ENCODE measurements around the gene PSMD2. TPM values are rescaled to one million over a fixed set of nuclear protein-coding genes. Genes with fewer than 3 reads are reported as not detected.

PSMD2 gene
- total and polyA plus RNA-seq, 4 donors, result 77.5 to 213 (median 161) TPM

GRCh38 chr3:184332370-184333090 lies 33.5 kb downstream of the PSMD2 start:
- H3K9ac ChIP-seq (ENCODE audit: low read depth in 1 of 2, low read length in 2 of 2), result no peak overlapping the region
- H3K9me3 ChIP-seq (ENCODE audit: control insufficient read depth in 4 of 4, low read length in 3 of 4), result no peaks in the 10 kb centered on the region
- no peaks in the 10 kb centered on the region for H3K27me3 ChIP-seq (ENCODE audit: control insufficient read depth in 4 of 4, insufficient read depth in 4 of 4, low read length in 3 of 4)
- H3K27ac ChIP-seq (ENCODE audit: low read depth in 1 of 2, low read length in 2 of 2), result peak overlapping the region in 1 of 2 donors; percentile 13
- H3K36me3 ChIP-seq (ENCODE audit: control insufficient read depth in 4 of 4, insufficient read depth in 3 of 4, low read depth in 1 of 4, low read length in 3 of 4), result peaks cover 27 to 70% (median 62%) of the 10 kb centered on the region in 4 donors
- WGBS, result 82% methylated on average over 10 of the region's 10 CpGs
- H3K4me3 ChIP-seq (ENCODE audit: low read depth in 1 of 3, low read length in 3 of 3), result no peak overlapping the region
- peaks cover 0 to 13% (median 6%) of the 10 kb centered on the region in 4 donors for H3K4me1 ChIP-seq (ENCODE audit: control insufficient read depth in 4 of 4, insufficient read depth in 4 of 4, low read length in 3 of 4)
- TF ChIP-seq RAD21 (IDR thresholded peaks at IDR 0.05), result no peak
- no peak for DNase-seq (ENCODE audit: low spot score)

GRCh38 chr3:184333190-184333589 lies 34.1 kb downstream of the PSMD2 start:
- H3K4me3 ChIP-seq (ENCODE audit: low read depth in 1 of 3, low read length in 3 of 3), result no peak overlapping the region
- H3K9ac ChIP-seq (ENCODE audit: low read depth in 1 of 2, low read length in 2 of 2), result no peak overlapping the region
- H3K27ac ChIP-seq (ENCODE audit: low read depth in 1 of 2, low read length in 2 of 2), result no peak overlapping the region
- peaks cover 0 to 13% (median 6%) of the 10 kb centered on the region in 4 donors for H3K4me1 ChIP-seq (ENCODE audit: control insufficient read depth in 4 of 4, insufficient read depth in 4 of 4, low read length in 3 of 4)
- peaks cover 21 to 63% (median 57%) of the 10 kb centered on the region in 4 donors for H3K36me3 ChIP-seq (ENCODE audit: control insufficient read depth in 4 of 4, insufficient read depth in 3 of 4, low read depth in 1 of 4, low read length in 3 of 4)
- WGBS, result 91% methylated on average over 6 of the region's 6 CpGs
- DNase-seq (ENCODE audit: low spot score), result no peak
- TF ChIP-seq ZBTB33 (IDR thresholded peaks at IDR 0.05) (no peak), HNF4G (IDR thresholded peaks at IDR 0.05) (no peak), EGR1 (IDR thresholded peaks at IDR 0.05; ENCODE audit: low read depth in 2 of 2) (no peak), RAD21 (IDR thresholded peaks at IDR 0.05) (no peak), GABPA (IDR thresholded peaks at IDR 0.05 in 1 of 2, conservative IDR thresholded peaks at IDR 0.05 in 1 of 2) (no peak), FOXA2 (IDR thresholded peaks at IDR 0.05) (no peak), JUND (IDR thresholded peaks at IDR 0.05) (no peak), MAX (IDR thresholded peaks at IDR 0.05) (no peak), RXRA (IDR thresholded peaks at IDR 0.05) (no peak), NR2F2 (IDR thresholded peaks at IDR 0.05) (no peak), FOXA1 (IDR thresholded peaks at IDR 0.05) (no peak), TAF1 (conservative IDR thresholded peaks at IDR 0.05) (no peak), HNF4A (conservative IDR thresholded peaks at IDR 0.05) (no peak), ATF3 (IDR thresholded peaks at IDR 0.05) (no peak), REST (IDR thresholded peaks at IDR 0.05) (no peak), SP1 (IDR thresholded peaks at IDR 0.05) (no peak)
- TF ChIP-seq, protein P1, sequence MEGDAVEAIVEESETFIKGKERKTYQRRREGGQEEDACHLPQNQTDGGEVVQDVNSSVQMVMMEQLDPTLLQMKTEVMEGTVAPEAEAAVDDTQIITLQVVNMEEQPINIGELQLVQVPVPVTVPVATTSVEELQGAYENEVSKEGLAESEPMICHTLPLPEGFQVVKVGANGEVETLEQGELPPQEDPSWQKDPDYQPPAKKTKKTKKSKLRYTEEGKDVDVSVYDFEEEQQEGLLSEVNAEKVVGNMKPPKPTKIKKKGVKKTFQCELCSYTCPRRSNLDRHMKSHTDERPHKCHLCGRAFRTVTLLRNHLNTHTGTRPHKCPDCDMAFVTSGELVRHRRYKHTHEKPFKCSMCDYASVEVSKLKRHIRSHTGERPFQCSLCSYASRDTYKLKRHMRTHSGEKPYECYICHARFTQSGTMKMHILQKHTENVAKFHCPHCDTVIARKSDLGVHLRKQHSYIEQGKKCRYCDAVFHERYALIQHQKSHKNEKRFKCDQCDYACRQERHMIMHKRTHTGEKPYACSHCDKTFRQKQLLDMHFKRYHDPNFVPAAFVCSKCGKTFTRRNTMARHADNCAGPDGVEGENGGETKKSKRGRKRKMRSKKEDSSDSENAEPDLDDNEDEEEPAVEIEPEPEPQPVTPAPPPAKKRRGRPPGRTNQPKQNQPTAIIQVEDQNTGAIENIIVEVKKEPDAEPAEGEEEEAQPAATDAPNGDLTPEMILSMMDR (IDR thresholded peaks at IDR 0.05; ENCODE audit: low read depth, low read length, missing input control), result no peak
- no peaks in the 10 kb centered on the region for H3K9me3 ChIP-seq (ENCODE audit: control insufficient read depth in 4 of 4, low read length in 3 of 4)
- H3K27me3 ChIP-seq (ENCODE audit: control insufficient read depth in 4 of 4, insufficient read depth in 4 of 4, low read length in 3 of 4), result no peaks in the 10 kb centered on the region
